ENCODE results near the gene ITPRIP. TPM values are rescaled to one million over a fixed set of nuclear protein-coding genes. Genes with fewer than 3 reads are reported as not detected.
A peak's percentile ranks its signal among the peaks of the same experiment; 100 is the strongest.

ITPRIP gene
- total and polyA plus RNA-seq, 2 donors (not counting 1 experiment from before 2014, with no cell fraction given), result 6.8 to 18.8 TPM

GRCh38 chr10:104326991-104327610 lies 11.2 kb downstream of the ITPRIP start:
- H3K4me3 ChIP-seq (replicated peaks in 1 of 4; ENCODE audit: control extremely low read depth in 1 of 4, insufficient read depth in 1 of 4, low read depth in 3 of 4, low read length in 4 of 4), result no peak overlapping the region
- no peak for TF ChIP-seq EZH2 (IDR thresholded peaks at IDR 0.05; ENCODE audit: low read length, missing control alignments)
- no peak for TF ChIP-seq CTCF (conservative IDR thresholded peaks at IDR 0.05 in 1 of 2, IDR thresholded peaks at IDR 0.05 in 1 of 2; ENCODE audit: low read depth in 1 of 2, low read length in 2 of 2)
- DNase-seq (ENCODE audit: low read depth in 2 of 2), result peak in 1 of 2 donors; percentile 8
- no peaks in the 10 kb centered on the region for H3K27me3 ChIP-seq (ENCODE audit: control insufficient read depth, insufficient read depth, low read length)
- H3K27ac ChIP-seq (ENCODE audit: insufficient read depth, low read length), result peak overlapping the region; percentile 91
- H3K79me2 ChIP-seq (ENCODE audit: control insufficient read depth, insufficient read depth, low read length), result peaks cover 82% of the 10 kb centered on the region
- H3K4me1 ChIP-seq (ENCODE audit: control insufficient read depth, extremely low read depth, insufficient read depth, low read length), result peaks cover 51% of the 10 kb centered on the region
- H4K20me1 ChIP-seq (ENCODE audit: control insufficient read depth, extremely low read depth, insufficient read depth, low read length), result no peaks in the 10 kb centered on the region
- no peaks in the 10 kb centered on the region for H3K9me3 ChIP-seq (ENCODE audit: control insufficient read depth, insufficient read depth, low read depth, low read length)
- peaks cover 6% of the 10 kb centered on the region for H3K36me3 ChIP-seq (ENCODE audit: control insufficient read depth, insufficient read depth, low read length)
- H2AFZ ChIP-seq (ENCODE audit: low read length), result no peak overlapping the region
- no peak overlapping the region for H3K9ac ChIP-seq (ENCODE audit: insufficient read depth, low read length)
- no peak overlapping the region for H3K4me2 ChIP-seq (ENCODE audit: extremely low read depth, insufficient read depth, low read length)

- Histone ChIP-seq H3K4me2 (ENCODE audit: extremely low read depth, insufficient read depth, low read length) (no peak overlapping the region), H3K27me3 (ENCODE audit: control insufficient read depth, insufficient read depth, low read length) (no peaks in the 10 kb centered on the region), H3K9me3 (ENCODE audit: control insufficient read depth, insufficient read depth, low read depth, low read length) (no peaks in the 10 kb centered on the region), H3K4me3 (replicated peaks in 1 of 4; ENCODE audit: control extremely low read depth in 1 of 4, insufficient read depth in 1 of 4, low read depth in 3 of 4, low read length in 4 of 4) (no peak overlapping the region), H4K20me1 (ENCODE audit: control insufficient read depth, extremely low read depth, insufficient read depth, low read length) (no peaks in the 10 kb centered on the region), H3K4me1 (ENCODE audit: control insufficient read depth, extremely low read depth, insufficient read depth, low read length) (peaks cover 48% of the 10 kb centered on the region), H3K27ac (ENCODE audit: insufficient read depth, low read length) (peak overlapping the region; percentile 26), H3K79me2 (ENCODE audit: control insufficient read depth, insufficient read depth, low read length) (peaks cover 83% of the 10 kb centered on the region), H3K36me3 (ENCODE audit: control insufficient read depth, insufficient read depth, low read length) (peaks cover 6% of the 10 kb centered on the region), H2AFZ (ENCODE audit: low read length) (no peak overlapping the region), H3K9ac (ENCODE audit: insufficient read depth, low read length) (no peak overlapping the region)
- no peak for DNase-seq (ENCODE audit: low read depth in 2 of 2)
- TF ChIP-seq EZH2 (IDR thresholded peaks at IDR 0.05; ENCODE audit: low read length, missing control alignments), result no peak
- TF ChIP-seq CTCF (conservative IDR thresholded peaks at IDR 0.05 in 1 of 2, IDR thresholded peaks at IDR 0.05 in 1 of 2; ENCODE audit: low read depth in 1 of 2, low read length in 2 of 2), result no peak
Measured at GRCh38 chr10:104325436-104326435, 12.5 kb downstream of the ITPRIP start.

- H3K4me3 ChIP-seq (replicated peaks in 1 of 4; ENCODE audit: control extremely low read depth in 1 of 4, insufficient read depth in 1 of 4, low read depth in 3 of 4, low read length in 4 of 4), result no peak overlapping the region
- H3K27me3 ChIP-seq (ENCODE audit: control insufficient read depth, insufficient read depth, low read length), result no peaks in the 10 kb centered on the region
- H3K9me3 ChIP-seq (ENCODE audit: control insufficient read depth, insufficient read depth, low read depth, low read length), result no peaks in the 10 kb centered on the region
- no peak for DNase-seq (ENCODE audit: low read depth in 2 of 2)
- H3K4me1 ChIP-seq (ENCODE audit: control insufficient read depth, extremely low read depth, insufficient read depth, low read length), result peaks cover 46% of the 10 kb centered on the region
- H2AFZ ChIP-seq (ENCODE audit: low read length), result no peak overlapping the region
- H3K9ac ChIP-seq (ENCODE audit: insufficient read depth, low read length), result no peak overlapping the region
- no peak overlapping the region for H3K27ac ChIP-seq (ENCODE audit: insufficient read depth, low read length)
- peaks cover 6% of the 10 kb centered on the region for H3K36me3 ChIP-seq (ENCODE audit: control insufficient read depth, insufficient read depth, low read length)
- no peak for TF ChIP-seq EZH2 (IDR thresholded peaks at IDR 0.05; ENCODE audit: low read length, missing control alignments)
- no peaks in the 10 kb centered on the region for H4K20me1 ChIP-seq (ENCODE audit: control insufficient read depth, extremely low read depth, insufficient read depth, low read length)
- H3K79me2 ChIP-seq (ENCODE audit: control insufficient read depth, insufficient read depth, low read length), result peaks cover 90% of the 10 kb centered on the region
- H3K4me2 ChIP-seq (ENCODE audit: extremely low read depth, insufficient read depth, low read length), result no peak overlapping the region
Measured at GRCh38 chr10:104324931-104325330, 13.3 kb downstream of the ITPRIP start.

Data from fibroblast of lung (primary cell).